Daoy (cell line): ENCODE measurements around the gene LAMB1. TPM values are rescaled to one million over a fixed set of nuclear protein-coding genes. Genes with fewer than 3 reads are reported as not detected.
A peak's percentile ranks its signal among the peaks of the same experiment; 100 is the strongest.

Experiments used
- DNase-seq: peaks from one replicate; pipeline ENCODE4 v3.0.0-alpha.2; 2015; ENCODE audit warnings: low read depth
- total RNA-seq: library from RNA; depleted of rRNA; stranded (reverse); fragments of >200 nt; shearing (Covaris generic); gene quantifications from 2 replicates; pipeline ENCODE4 v1.2.3, GENCODE V29; 2014

Gene LAMB1
- total RNA-seq, 1 experiment from 2014 or later: 179 TPM

DNA sequence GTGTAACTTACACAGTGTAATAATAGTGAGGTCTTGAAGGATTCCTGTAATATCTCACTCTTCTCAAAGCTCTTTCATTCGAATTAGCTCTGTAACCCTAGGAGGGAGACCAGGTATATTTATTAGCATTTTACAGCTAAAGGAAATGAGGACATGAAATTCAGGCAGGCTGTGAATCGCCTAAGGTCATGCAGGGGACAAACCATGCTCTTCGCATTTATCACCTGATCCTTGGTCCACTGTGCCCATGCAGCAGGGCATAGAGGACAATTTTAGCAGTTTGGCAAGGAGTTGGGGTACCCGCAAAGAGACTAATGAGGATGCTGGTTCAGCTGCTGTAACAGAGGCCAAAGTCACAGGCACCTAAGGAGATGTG, 14.8 kb upstream of the LAMB1 start:
- DNase-seq: no peak

DNA sequence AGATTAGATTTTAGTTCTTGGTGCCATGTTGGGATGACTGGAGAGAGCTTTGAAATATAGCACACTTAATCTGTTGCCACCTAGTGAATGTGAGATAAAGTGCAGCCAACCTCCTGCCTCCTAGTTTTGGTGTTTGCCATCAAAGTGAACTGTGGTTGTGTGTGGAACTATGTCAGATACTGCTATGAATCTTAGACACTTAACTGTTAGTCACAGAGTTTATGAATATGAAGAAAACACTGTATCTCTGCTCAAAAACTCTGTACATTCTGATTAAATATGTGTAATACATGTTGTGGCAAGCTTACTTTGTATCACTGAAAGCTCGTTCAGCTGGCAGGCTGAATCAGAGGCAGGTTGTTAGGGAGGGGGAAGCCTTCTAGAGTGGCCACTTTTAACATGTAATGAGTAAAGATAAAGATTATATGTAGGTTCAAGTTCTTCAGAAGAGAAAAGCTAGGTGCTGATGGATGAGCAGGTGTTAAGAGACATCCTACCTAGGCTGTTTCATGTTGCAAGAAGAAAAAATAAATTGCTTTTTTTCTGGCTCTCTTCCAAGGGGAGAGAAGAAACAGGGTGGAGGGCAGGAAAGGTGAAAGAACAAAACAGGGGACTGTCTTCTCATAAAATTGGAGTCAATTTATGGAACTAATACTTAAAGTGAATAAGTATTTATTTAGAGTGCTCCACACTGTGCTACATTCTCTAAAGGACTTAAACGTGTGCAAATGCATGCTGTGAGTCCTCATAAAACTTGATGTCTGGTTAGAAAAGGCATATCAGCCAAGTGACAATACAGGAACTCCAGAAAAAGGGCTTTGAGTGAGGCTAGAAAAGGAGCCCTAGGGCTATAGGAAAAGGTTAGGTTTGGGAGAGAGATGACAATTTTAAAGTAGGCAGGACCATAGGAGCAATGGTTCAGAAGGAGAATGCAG, 14.1 kb upstream of the LAMB1 start:
- DNase-seq: peak; percentile 76

DNA sequence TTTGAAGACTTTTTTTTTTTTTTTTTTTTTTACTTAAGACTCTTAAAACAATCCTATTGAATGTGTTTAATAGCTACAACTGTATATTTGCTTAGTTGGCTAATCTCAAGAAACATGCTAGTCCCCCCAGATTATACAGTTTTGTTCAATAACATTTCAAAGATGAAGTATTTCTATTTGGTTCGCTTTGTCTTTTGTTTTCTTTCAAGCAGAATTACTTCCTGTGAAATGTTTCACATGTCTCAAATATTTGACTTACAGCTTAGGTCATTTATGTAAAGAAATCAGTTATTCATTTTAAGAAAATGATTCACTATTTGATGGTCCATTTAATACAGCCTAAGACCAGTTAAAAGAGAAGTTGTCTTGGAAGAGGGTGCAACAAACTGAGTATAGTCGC, 12.8 kb upstream of the LAMB1 start:
- no peak for DNase-seq

DNA sequence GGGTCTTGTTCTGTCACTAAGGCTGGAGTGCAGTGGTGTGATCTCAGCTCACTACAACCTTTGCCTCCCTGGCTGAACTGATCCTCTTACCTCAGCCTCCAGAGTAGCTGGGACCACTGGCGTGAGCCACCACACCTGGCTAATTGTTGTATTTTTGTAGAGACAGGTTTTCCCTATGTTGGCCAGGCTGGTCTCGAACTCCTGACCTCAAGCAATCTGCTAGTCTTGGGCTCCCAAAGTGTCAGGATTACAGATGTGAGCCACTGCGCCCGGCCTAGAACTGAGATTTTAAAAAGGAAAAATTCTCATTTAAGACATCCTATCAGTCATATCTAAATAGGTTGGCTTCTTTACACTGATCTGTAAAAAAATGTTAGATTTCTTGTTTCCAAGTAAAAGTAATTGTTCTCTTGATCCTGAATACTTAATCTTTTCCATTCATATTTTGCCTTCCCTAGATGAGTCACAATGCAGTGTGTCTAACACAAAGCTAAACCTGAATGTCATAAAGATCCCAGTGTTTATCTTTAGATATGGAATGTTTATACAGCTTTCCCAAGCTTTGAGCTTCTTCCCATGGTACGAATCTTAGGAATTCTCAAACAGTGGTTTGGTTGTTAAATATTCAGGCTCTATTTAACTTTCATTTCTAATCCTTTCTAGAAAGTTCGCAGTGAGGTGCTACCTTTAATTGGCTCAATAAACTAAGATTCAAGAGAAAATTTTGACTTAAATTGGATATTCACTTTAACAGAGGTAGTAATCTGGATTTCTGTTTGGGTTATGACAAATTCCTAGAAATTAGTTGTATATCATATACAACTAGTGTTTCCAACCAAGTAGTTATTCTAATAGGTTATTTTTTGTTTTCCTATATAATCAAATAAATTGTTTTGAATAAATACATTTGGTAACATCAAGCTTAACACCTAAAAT, 12.1 kb upstream of the LAMB1 start:
- DNase-seq: peak; percentile 87

DNA sequence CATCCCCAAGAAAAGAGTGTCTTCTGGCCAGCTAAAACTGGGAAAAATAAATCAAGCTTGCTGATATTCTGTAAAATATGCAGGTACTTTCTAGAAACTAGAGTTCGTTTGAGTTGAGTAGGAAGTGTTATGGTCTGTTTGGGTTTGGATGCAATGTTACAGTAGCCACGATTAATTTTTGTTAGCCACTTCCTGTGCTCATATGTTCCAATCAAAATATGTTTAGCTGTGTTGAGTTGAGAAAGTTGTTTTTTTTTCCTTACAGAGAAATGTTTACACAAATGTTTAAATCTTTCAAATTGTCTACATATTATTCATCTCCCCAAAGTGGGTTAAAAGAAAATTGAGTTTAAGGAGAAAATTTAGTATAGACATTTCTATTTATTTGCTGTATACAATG, 11.3 kb upstream of the LAMB1 start:
- DNase-seq: peak; percentile 45

DNA sequence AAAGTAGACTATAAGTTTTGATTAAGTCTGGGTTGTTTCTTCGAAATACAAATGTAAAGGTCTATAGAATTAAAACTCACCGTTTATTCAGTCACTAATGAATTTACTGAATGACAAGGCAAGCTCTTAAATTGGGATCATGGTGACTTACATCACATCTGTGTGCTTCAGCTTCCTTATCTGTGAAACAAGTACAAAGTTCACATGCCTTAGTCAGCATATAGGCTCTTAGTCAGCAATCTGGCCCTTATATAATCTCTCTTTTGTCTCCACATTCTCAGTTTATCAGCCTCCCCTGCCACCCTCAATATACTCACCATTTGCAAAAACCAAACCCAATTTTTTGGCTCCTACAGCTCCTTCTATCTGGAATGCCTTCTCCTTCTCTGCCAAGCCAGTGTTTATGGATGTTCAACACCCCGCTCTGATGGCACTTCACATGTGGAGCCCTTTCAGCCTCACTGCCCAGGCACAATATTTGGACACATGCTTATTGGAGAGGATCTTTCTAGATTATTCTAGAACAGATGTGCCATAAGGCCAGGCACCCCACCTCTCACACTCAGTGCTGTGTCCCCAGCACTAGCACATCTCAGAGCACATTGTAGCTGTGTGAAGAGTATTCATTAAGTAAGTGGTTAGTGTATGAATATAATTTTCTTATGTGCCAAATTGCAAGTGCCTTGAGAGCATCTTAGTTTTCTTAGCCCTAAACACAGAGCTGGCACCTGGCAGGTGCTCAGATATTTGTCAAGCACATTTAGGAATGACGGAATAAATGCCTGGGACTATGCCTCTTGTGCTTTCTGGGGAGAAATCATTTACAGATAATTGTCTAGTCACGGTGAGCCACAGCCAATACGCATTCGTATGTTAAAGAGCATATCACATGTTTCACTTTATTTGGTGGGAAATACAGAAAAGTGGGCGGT, 9.8 kb upstream of the LAMB1 start:
- DNase-seq: peak; percentile 83

DNA sequence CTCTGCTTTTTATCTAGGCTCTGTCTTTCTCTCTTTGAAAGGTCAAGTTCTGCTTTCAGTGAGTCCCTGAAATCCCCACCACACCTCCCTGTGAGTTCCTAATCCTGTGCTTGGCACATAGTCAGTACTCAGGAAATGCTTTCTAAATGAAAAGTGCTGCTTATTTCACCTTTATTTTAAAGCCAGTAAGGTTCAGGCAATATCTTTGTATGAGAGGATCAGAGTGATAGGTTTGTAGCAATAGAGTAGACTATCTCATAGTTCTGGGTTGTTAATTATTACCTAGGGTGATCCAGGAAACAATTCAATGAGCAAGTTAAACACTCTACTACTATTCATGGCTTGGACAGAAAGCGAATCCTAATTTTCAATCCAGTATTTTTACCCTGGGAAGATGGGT, 7.4 kb upstream of the LAMB1 start:
- no peak for DNase-seq

DNA sequence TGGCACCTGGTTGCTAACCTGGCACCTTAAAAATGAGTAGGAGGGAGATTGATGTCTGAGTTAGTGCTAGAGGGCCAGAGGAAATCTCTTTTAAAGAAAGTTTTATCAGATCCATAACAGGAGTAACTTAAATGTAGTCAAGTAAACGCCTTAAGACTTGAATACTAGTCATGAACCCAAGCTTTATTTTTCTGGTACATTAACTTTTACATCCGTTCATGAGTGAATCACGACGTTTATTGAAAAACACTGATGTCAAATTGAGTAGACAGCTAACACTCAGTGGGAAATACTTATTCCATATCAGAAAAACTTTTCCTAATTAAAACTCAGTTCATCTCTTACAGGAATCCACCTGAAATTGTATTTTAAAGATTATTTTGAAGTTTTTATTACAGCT, 6.9 kb upstream of the LAMB1 start:
- DNase-seq: no peak

DNA sequence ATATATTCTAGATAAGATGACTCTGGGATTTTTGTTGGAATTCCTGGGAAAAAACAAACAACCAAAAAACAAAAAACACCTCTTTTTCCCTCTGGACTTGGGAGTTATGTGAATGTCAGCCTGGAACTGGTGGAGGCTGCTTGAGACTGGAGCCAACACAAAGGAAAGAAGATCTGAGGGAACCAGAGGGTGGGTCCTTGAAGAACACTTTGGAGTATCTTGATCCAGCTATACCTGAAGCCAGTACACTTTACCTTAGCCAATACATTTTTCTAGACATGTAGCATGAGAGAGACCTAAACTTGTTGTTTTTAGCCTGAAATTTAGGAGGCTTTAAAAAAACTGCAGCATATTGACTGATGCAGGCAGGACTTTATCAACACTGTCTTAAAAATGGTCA, 5.9 kb upstream of the LAMB1 start:
- DNase-seq: no peak

DNA sequence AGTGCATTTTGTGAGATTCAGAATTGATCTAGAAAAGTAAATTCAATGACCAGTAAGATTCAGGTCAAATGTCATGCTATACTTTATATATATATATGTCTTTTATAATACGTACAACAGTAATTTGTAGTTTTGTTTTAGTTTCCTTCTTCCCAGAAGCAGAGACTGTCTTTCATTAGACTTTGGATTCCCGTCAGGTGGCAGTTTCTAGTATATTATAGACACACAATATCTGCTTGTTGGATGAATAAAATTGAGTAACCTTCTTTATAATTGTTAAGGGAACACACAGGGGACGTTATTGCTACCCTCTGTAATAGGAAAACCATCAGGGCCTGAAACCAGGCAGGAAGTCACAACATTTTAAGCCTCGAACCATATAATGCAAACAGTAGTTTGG, 5.3 kb upstream of the LAMB1 start:
- DNase-seq: no peak

DNA sequence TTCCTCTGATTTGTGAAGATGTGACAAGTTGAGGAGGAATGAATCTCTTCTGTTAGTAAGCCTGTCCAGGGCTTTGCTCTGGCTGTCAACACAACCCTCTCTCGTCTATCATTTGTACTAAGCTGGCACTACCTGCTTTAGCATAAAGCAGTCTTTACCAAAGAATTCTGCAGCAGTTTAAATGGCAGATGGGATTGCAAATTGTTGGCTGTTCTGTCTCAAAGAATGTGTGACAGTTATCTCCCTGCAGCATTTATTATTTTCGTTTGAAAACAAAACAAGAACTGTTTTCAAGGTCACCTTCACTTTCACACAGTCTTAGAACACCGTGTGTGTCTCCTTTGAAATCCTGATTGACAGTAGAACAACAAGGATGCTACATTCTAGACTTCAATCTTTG, 4.8 kb upstream of the LAMB1 start:
- no peak for DNase-seq

DNA sequence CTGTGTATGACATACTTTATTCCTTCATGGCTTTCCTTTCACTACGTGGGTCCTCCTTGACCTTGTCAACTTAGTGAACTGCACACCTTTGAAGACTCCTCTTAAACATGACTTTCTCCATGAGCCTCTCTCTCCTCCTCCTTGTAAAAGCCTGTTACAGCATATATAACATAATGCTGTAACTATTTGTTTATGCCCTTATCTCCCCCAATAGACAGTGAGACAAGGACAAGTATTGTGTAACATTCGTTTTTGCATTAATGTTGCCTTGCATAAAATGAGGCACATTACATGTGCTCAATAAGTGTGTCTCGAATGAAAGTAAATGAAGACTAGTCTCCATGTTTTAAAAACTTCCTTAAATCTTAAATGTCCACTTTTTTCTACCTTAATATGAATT, 4.3 kb upstream of the LAMB1 start:
- DNase-seq: no peak

DNA sequence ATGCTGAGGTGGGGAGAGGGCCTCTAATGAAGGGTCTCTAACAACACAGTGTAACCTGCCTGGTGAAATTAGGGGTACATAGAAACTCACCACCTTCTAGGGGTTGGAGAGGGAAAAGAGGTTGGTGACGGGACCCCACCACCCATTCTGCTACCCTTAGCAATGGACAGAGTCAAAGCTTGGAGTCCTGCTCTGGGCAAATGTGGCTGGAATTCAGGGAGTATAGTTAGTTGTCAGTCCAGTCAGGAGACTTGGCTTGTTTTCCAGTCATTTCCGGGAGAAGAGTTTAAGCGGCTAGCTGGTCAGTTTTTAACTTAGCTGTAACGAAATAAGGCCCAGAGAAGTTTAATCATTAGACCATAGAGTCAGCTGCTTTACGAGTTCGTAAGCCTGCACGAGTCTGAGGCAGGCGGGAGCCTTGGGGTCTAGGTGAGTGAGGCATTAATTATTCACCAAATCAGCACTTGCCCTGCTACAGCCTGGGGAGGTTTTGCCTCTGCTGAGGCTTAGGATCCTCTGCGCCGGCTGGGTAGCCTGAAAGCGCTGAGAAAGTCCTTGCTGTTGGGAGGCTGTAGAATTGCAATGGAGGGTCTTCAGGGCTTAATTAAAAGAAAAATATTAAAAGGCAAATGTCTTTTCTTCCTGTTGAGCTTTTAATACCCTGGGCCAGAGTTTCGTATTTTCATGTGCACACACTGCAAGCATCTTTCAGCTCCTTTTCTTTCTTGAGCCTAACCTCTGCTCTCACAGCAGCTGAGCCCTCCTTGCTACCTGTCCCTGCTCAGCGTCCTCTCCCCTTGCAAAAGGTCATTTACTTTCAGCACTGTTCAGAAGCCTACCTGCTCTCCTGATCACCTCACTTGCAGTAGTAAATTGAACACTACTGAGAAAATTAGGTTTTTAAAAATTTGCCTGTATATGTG, 1.5 kb upstream of the LAMB1 start:
- peak; percentile 56 for DNase-seq

DNA sequence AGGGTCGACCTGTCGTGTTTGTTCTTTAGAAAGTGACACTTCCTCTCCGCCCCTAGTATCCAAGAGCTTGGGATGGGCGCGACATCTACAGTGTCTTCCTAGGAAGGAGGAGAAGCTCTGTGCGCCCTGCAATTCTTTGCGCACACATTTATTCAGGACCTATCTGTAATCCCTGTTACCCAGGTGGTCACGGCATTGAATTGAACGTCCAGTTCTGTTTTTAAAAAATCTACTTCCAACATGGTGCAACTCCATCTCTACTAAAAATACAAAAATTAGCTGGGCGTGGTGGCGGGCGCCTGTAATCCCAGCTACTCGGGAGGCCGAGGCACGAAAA, 606 bp upstream of the LAMB1 start:
- DNase-seq: no peak

DNA sequence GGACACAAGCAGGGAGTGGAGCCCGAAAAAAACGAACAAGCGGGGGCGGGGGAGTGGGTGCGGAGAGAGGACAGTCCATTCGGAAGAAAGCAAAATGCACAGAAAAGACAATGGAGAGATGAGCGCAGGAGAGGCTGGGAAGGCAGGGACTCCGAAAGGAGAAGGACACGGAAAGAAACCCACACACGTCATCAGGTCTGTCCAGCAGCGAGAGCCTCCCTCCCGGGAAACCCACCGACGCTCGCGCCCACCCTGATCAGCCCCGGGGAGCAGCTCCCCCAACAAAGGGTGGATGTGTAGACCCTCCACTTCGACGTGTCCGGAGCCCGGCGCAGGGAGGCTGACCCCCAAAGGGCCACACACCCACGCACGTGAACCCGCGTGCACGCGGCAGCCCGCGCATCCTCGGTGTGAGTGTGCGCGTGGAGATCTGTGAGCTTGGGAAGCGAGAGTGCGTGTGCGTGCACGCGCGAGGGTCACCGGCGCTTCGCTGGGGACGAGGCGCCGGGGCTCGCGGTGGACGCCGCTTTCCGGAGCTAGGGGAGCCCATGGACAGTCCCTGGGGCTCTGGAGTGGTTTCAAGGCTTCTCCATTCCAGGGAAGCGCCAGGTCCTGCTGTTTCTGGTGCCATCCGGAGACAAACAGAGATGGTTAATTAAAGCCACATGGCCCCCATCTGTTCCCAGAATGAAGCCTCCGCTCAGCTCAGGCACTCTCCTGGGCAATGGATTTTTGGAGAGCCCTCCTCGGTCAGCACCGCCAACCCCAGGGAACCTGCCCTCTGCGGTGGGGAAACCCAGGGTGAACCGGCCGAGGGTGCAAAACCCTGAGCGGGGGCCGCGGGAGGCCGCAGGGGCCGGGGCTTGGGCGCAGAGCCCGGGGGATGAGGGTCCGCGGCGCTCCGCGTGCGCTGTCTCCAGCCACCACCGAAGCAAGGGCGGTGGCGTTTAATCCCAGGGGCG, 916 bp downstream of the LAMB1 start:
- peak; percentile 68 for DNase-seq

DNA sequence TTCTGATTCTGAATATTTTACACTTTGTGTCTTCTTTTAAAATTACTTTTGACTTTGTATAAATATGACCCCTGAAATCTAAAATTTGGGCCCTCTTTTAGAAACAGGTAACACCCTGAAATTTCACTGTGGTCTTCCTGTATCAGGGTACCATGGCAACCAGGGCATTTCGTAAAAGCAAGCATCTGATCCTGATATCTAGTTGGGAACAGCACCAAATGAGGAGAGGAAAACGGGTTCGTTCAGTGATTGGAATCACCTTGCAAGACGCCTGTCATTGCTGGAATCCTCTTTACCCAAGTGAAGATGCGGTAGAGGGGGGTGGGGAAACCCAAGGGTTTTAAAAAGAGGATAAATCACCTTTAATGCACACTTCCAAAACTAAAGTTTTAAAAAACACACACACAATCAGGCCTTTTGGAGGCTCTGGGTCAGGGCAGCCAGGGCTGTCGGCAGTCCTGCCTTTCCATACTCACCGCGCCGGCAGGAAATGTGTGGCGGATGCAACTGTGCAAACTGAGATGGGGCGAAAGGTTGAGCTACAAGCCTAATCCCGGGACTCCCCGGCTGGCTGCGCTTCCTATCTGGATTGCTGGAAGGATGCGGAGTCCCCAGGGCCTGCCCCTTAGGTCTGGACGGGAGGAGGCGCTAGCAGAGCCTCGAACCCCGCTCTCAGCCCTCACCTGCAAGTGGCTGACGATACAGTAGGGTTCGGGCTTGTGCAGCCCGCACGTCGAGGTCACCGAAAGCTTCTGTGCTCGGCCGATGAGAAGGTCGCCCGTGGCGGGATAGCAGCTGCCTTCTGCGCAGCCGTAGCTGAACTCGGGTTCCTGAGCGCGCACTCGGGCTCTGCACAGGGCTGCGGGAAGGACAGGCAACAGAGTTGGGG, 1.8 kb downstream of the LAMB1 start:
- peak; percentile 89 for DNase-seq

DNA sequence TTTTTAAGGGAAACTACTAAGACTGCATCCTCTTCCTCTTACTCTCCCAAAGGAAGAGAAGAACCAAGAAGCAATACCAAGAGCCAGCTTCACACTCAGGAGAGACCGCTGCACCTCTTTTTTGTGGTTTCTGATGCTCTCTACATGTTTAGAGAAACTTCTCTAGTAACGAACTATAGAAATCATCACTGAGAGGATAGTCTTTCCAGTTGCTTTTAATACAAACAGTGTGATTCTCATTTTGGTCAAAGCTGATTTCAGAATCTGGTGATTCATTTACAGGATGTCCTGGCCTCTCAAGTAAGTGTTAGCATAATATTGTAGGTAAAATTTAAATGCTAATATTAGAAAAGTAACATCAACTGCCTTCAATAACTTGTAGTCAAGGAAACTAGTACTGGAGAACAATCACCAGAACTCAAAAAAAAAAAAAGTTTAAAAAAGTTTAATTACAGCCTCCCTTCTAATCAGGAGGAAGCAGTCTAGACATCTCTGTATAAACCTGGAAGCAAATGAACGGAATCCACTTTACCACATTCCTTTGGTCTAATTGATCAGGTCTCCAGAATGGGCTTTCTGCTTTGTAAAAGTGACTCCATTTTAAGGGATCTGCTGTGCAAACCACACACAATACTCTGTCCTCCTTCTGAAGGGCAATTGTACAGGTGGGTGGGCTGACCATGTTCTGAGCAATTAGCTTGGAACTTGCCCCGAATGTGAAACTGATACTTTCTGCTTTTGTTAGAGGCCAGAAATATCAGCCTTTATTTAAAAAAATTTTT, 3.0 kb downstream of the LAMB1 start:
- peak; percentile 81 for DNase-seq
